Hypothalamus (tissue), 51 donors: Measurements from ENCODE around the gene CRACDL.
"Not testable (repeated sequence)": the region's sequence is repeated elsewhere in the genome, so short reads cannot be mapped to it uniquely, and the experiment has no call there.

ENCODE experiments used
- DNase-seq, 51 donors: peaks; one replicate each; lab custom pipeline; 2025; lab: John Stamatoyannopoulos, UW

CRACDL gene

DNA sequence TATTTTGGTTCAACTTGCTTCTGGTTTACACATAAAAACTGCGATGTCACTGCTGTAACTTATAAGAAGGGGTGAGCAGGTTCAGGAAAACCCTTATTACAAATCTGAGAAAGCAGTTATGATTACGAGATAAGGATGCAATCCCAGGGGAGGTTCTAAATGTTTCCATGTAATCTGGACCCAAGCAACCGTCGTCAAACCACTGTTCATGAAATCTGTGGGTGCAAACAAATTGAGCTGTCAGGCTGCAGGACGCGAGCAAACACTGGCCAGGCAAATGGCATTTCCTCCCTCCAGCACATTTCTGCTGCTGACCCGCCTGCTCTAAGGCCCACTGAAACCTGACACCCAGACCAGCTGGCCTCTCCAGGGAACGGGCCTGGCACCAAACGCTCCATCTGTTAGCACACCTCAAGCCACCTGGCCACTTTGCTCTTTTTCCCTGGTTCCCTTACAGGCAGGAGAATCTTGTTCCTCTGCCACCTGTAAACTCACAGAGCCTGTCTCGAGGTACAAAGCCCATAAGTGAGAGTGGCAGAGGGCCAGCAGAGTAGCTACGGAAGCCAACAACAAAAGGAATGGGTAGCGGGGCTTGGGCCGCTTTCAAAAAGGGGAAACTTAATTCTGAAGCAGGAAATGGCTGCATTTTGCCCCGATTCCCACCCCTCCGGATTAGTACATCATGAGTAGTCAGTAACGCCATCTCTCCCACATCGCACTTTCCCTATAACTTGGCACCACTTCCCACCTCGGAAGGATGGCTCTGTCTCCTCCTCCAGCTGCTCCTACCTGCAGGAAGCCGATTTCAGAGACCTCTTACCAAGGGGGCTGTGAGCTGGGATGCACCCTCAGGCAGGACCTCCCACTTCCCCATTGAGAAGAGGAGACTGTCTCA lies 26.5 kb downstream of the CRACDL start:
- peak in 1 of 51 donors; percentile 35 for DNase-seq

DNA sequence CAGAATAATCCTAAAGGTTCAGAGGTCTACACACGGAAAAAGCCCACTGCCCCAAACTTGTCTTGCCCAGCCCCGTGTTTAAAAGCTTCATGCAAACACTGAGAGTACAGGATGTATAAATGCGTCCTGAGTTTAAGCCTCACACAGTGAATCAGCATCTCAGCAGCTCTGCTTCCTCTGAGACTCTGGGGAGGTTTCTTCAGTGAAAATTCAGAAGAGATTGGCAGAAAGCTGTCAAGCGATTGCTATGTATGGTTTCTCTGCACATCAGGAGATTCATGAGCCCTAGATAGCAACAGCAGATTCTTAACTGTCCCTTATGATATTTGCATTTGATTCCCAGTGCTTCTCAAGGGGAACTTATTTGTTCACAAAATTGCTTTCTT lies 27.1 kb downstream of the CRACDL start:
- DNase-seq: no peak

DNA sequence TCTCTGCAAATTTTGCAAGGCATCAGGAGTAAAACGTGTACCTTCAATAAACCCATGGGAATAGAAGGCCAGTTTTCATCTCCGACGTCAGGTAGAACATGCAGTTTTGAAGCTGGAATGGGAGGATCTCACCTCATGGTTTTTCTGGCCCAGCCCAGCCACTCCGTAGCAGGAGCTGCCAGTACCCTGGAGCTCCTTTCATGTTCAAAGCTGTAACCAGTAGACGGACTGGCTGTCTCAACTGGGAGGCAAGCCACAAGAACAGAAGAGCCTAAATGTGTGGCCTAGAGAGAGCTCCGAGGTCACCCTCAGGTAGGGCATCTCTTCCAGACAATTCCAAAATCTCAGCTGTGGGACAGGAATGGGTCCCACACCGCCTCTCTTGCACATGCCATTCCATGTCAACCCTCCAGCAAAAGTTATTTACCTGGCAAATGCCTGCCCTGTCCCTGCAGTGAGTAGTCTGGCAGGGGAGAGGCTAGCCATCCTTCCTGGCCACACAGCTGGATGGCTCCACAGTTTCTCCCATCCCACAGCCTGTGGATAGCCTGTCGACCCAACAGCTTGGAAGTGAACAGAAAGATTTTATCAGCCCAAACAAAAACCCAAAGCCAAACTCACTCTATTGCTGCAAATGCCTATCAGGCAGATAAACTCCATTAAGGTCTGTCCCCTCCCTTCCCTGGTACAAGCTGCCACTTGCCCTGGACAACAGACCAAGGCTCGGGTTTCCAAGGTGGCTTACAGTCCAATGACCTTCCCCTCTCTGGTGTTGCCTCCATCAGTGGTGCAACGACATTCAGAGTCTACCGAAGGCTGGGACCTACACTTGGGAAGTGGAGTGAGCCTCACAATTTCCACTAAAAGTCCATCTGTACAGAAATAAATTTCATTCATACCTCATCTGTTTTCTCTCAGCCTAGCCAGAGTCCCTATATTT lies 27.8 kb downstream of the CRACDL start:
- no peak for DNase-seq

DNA sequence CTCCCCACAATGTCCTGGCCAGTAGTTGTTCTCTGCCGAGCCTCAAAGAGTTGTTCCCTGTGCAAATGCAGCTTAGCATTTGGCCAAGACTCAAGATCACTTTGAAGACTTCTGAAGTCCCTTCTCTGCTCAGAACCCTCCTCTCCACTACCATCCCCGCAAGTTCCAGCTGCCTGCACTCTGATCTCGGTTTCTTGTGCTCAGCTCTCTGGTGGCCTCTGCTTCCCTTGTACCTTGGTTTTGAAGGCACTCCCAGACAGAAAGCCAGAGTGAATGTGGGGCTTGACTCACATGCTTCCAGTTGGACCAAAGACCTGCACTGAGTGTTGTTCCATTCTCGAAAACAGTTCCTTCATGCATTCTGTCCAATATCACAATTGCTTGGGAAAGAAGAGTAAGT lies 28.6 kb downstream of the CRACDL start:
- no peak for DNase-seq

DNA sequence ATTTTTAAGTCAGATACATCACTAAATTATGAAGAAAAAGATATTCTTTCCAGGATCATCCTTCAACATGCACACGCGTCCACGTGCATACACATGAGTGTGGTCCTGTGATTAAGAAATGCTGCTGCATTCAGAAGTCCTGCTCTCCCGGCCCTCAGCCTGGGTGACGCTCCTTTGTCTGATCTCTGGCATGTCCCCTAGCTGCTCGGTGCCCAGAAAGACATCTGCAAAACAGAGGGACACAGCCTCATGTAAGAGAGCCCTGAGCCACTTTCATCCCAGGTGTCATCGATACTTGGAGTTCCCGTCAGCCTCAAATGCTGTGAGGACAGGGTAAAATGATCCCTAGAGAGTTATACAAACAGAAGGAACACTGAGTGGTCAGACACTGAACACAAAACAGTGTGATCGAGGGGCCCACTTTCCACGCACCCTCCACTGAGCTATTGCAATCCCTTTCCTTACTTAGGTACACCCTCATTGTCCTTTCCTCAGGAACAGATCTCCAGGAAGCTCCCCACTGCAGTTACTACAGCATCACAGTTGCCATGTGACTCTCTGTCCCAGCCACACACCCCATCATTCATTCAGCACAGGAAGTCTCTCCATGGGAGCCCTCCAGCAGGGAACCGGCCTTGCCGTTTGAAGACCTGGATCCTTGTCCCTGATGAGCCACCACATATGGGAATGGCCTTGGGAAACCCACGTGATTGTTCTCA lies 32.1 kb downstream of the CRACDL start:
- DNase-seq: no peak

- DNase-seq: no peak
These were observed 33.0 kb downstream of the CRACDL start for GRCh38 chr2:98903064-98903355.

- DNase-seq: no peak
These were observed 33.6 kb downstream of the CRACDL start for GRCh38 chr2:98902209-98903063.

DNA sequence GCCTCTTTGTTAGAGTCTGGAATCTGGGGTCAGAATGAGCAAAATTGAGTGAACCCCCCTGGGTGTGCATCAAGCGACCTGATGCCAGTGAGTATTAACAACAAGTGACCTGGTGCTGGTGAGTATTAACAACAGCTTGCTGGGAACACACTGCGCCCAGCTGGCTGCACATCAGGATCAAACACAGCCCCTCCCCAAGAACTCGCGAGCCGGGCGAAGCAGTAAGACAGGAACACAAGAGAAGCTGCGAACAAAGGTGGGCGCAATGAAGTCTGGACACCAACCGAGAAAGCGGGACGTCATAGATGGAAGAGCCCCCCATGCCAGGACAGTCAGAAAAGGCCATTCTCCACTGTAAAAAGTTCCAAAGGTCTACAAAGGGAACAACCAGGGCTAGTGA lies 34.3 kb downstream of the CRACDL start:
- no peak for DNase-seq

DNA sequence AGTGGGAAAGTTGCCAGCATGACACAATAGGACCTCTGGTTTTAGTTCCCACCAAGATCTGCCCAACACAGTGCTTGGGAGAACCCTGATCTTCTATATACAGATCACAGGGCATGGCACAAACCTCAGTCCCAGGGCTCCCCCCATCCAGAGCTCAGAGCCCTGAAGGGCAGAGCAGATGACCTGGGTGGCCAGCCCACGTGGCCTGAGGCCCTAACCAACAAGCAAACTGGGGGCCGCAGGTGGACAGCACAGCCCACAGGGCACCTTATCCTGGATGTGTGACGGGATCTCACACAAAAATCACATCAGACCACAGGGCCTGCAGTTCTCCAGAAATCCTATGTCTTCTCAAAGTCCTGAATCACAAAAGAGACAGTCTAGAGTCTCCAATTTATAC lies 34.7 kb downstream of the CRACDL start:
- no peak for DNase-seq

- no peak for DNase-seq
These were observed 35.3 kb downstream of the CRACDL start for GRCh38 chr2:98900721-98901120.

GRCh38 chr2:98899703-98900078 lies 36.3 kb downstream of the CRACDL start:
- not testable (repeated sequence) for DNase-seq

DNA sequence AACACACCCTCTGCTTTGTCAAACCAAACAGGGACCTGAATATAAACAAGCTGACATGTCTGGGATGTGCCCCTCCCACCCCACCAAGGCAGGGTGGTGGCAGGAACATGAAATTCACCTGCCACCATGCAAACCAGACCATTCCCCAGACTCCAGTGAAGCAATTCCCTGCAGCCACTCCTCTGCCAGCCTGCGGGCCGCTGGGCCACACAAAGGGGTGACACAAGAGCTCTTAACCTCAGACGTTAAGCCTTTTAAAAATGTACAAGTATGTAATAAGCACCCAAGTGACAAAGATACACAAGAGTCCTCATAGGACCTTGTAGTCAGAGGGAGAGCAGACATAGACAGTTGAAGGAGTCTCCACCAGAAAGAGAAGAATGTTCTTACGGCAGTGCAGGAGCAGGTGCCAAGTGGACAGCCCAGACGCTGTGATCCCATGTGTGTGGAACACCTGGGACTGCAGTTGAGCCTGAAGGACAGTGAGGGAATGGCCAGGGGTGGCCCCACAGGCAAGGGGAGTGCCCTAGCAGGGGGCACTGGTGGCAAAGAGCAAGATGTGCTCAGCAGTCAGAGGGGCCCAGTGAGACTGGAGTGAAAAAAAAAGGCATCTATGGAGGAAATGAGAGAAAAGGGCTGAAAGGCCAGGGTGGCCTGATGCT lies 36.9 kb downstream of the CRACDL start:
- DNase-seq: no peak

DNA sequence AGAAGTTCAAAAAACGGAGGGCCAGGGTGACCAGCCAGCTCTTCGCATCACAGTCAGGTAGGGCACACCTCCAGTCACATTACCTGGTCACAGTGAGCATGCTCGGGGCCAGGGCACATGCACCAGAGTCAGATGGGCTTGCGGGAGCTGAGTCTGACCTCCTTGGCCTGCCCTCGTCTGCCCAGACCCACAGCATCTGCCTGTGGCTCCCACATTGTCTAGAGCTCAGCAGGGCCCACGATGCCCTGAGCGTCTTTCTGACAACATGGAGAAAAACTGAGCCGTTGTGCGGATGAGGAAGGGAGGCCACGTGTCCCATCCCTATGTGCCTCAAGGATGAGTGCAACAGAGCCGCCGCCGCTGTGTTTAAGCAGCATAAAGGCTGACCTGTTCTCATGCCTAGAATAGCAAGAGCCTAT lies 37.6 kb downstream of the CRACDL start:
- DNase-seq: no peak

DNA sequence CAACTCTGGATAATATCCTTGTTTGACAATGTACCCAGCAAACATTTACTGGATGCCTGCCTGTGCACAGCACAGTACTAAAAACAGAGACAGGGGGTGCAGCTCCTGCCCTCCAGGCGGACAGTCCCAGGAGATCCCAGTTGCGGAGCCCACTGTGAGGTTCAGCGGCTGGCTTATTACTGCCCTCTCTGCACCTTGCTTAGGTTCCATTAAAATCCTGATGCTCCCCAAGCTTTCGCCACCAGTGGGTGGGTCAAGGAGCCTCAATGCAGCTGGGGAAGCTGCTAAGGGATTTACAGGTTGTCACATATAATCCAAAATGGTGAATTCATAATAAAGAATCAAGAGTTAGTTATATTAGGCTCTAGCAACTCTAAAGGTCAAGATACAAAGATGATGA lies 38.3 kb downstream of the CRACDL start:
- DNase-seq: no peak

DNA sequence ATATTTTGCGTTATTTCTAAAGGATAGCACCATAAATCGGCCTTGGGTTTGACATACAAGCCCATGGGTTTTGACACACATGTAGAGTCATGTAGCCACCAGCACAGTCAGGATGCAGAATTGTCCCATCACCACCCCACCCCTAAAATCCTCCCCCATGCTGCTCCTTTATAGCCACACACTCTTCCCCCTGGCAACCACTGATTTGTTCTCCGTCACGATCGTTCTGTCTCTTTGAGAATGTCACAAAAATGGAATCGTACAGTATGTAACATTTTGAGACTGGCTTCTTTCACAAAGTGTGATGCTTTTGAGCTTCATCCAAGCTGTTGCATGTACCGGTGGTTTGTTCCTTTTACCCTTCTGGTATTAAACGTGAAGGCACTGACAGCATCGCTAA lies 39.1 kb downstream of the CRACDL start:
- no peak for DNase-seq

DNA sequence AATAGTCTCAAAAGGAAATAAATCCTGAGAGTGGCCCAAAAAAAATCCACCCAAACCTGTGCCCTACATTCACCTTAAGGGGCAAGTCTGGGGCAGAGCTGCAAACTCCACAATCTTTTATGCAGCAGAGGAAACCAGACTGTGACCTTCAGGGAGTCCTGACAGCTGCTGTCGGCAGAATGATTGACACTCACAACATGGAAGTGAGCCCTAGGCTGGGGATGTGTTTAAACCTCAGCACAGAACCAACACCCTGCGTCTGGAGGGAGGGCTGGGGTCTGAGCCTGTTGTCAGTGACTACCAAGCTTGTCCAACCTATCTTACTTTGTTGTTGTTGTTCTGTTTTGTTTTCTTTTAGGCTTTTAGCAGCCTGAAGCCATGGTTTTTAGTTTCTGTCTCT lies 39.6 kb downstream of the CRACDL start:
- no peak for DNase-seq

DNA sequence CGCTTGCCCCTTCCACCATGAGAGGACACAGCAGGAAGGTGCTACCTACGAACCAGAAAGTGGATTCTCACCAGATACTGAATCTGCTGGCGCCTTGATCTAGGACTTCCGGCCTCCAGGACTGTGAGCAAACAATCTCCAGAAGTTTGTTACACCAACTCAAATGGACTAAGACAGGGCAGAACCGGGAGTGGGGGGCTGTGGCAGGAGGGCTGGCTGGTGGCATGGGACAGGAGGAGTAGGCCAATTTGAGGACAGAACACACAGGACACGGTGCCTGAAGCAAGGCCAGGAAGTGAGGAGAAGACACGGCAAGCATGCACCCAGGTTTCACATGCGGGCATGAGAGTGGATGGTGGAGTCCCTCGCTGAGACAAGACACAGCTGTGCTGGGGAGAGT lies 40.1 kb downstream of the CRACDL start:
- no peak for DNase-seq

GRCh38 chr2:98895221-98895620 lies 40.8 kb downstream of the CRACDL start:
- DNase-seq: no peak

DNA sequence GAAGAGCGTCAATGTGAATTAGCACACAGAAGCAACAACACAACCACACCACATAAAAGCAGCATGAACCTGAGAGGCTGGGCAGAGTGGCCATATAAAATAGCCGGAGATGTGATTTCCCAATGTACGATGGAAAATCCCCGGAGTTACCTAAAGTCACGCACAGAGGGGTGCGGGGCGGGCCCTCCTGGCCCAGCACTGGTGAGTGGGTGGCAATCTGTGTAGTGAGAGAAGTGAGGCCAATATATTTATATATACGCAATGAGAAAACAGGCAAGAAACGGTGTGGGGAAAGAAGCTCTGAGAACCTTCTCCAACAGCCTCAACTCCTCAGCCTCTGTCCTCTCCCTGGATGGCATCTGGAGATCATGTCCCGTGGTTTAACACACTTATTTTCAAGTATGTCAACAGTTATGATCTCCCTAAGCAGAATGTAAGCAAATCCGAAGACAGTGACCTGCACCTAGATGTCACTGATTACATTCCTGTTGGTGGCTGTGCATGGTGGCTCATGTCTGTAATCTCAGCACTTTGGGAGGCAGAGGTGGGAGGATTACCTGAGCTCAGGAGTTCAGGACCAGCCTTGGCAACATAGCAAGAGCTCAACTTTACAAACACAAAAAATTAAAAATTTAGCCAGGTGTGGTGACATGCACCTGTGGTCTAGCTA lies 41.6 kb downstream of the CRACDL start:
- no peak for DNase-seq
